Activated naive CD8-positive, alpha-beta T cell (primary cell): ENCODE measurements around the gene HMG20A.

ENCODE experiments used
- H3K27ac Mint-ChIP-seq: one replicate; pipeline ENCODE4 v1.8.0; 2021; ENCODE audit warnings: mixed read lengths
- H3K27me3 Mint-ChIP-seq: one replicate; pipeline ENCODE4 v1.8.0; 2021; ENCODE audit warnings: mixed read lengths
- H3K36me3 Mint-ChIP-seq: one replicate; pipeline ENCODE4 v1.8.0; 2021; ENCODE audit warnings: mixed read lengths
- H3K4me1 Mint-ChIP-seq: one replicate; pipeline ENCODE4 v1.8.0; 2021; ENCODE audit warnings: low read depth, mixed read lengths
- H3K4me3 Mint-ChIP-seq: one replicate; pipeline ENCODE4 v1.8.0; 2021; ENCODE audit warnings: mild to moderate bottlenecking, mixed read lengths
- H3K9me3 Mint-ChIP-seq: one replicate; pipeline ENCODE4 v1.8.0; 2021; ENCODE audit warnings: low read depth, mixed read lengths

Gene HMG20A

GRCh38 chr15:77470235-77470634, 49.5 kb downstream of the HMG20A start:
- Mint-ChIP-seq H3K27me3 (no peaks in the 10 kb centered on the region), H3K36me3 (peaks cover 16% of the 10 kb centered on the region), H3K4me3 (no peak overlapping the region), H3K27ac (no peak overlapping the region), H3K4me1 (no peaks in the 10 kb centered on the region), H3K9me3 (no peaks in the 10 kb centered on the region)

GRCh38 chr15:77473328-77473727, 52.6 kb downstream of the HMG20A start:
- Mint-ChIP-seq H3K36me3 (peaks cover 9% of the 10 kb centered on the region), H3K27ac (no peak overlapping the region), H3K9me3 (no peaks in the 10 kb centered on the region)

DNA sequence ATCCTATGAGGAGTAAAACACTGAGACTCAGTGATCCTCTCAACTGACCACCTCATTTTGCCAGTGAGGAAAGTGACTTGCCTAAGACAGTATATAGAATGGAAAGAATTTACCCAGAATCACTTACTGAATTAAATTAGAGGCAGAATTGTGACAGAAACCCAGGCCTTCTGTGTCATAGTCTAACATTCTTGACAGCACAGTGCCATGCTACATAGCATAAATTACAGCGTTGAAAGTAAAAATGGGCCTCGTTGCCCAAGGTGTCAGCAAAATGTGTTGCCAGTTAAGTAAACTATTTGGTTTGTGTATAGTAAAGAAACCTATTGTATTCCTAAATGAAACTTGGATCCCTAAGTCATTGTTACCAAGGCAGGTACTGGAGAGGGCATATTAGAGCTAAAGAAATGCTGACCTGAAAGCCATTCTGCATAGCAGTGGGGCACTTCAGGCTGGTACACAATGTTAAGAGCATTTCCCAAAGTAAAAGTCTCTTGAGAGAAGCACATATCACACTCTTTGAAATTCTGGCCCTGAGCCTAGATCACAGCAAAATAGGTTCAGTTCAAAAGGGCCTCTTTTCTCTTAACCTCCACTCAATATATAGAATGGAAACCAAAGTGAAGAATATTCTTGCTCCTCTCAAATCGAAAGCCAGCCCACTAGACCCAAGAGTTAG, 53.8 kb downstream of the HMG20A start:
- H3K36me3 Mint-ChIP-seq, result peaks cover 13% of the 10 kb centered on the region
- H3K27ac Mint-ChIP-seq, result no peak overlapping the region

More at GRCh38 chr15:77473328-77473727, 52.6 kb downstream of the HMG20A start:
- no peaks in the 10 kb centered on the region for H3K4me1 Mint-ChIP-seq
- no peaks in the 10 kb centered on the region for H3K27me3 Mint-ChIP-seq
- H3K4me3 Mint-ChIP-seq, result no peak overlapping the region

GRCh38 chr15:77475001-77475400, 54.3 kb downstream of the HMG20A start:
- H3K9me3 Mint-ChIP-seq, result no peaks in the 10 kb centered on the region
- peaks cover 3% of the 10 kb centered on the region for H3K4me1 Mint-ChIP-seq
- no peak overlapping the region for H3K4me3 Mint-ChIP-seq
- H3K27me3 Mint-ChIP-seq, result no peaks in the 10 kb centered on the region
- H3K27ac Mint-ChIP-seq, result no peak overlapping the region
- peaks cover 13% of the 10 kb centered on the region for H3K36me3 Mint-ChIP-seq

More for the DNA sequence above, 53.8 kb downstream of the HMG20A start:
- Mint-ChIP-seq H3K4me3 (no peak overlapping the region), H3K4me1 (peaks cover 3% of the 10 kb centered on the region), H3K27me3 (no peaks in the 10 kb centered on the region), H3K9me3 (no peaks in the 10 kb centered on the region)

GRCh38 chr15:77475898-77476297, 55.2 kb downstream of the HMG20A start:
- Mint-ChIP-seq H3K4me1 (peaks cover 3% of the 10 kb centered on the region), H3K27ac (no peak overlapping the region), H3K27me3 (no peaks in the 10 kb centered on the region), H3K9me3 (no peaks in the 10 kb centered on the region), H3K4me3 (no peak overlapping the region), H3K36me3 (peaks cover 9% of the 10 kb centered on the region)

GRCh38 chr15:77476995-77477394, 56.3 kb downstream of the HMG20A start:
- H3K4me1 Mint-ChIP-seq, result peaks cover 3% of the 10 kb centered on the region
- peaks cover 9% of the 10 kb centered on the region for H3K36me3 Mint-ChIP-seq
- no peak overlapping the region for H3K27ac Mint-ChIP-seq
- no peaks in the 10 kb centered on the region for H3K27me3 Mint-ChIP-seq
- H3K4me3 Mint-ChIP-seq, result no peak overlapping the region
- H3K9me3 Mint-ChIP-seq, result no peaks in the 10 kb centered on the region

GRCh38 chr15:77478051-77478450, 57.4 kb downstream of the HMG20A start:
- H3K27ac Mint-ChIP-seq, result no peak overlapping the region
- peaks cover 6% of the 10 kb centered on the region for H3K36me3 Mint-ChIP-seq
- H3K4me3 Mint-ChIP-seq, result no peak overlapping the region
- peaks cover 3% of the 10 kb centered on the region for H3K4me1 Mint-ChIP-seq
- no peaks in the 10 kb centered on the region for H3K27me3 Mint-ChIP-seq
- H3K9me3 Mint-ChIP-seq, result no peaks in the 10 kb centered on the region

DNA sequence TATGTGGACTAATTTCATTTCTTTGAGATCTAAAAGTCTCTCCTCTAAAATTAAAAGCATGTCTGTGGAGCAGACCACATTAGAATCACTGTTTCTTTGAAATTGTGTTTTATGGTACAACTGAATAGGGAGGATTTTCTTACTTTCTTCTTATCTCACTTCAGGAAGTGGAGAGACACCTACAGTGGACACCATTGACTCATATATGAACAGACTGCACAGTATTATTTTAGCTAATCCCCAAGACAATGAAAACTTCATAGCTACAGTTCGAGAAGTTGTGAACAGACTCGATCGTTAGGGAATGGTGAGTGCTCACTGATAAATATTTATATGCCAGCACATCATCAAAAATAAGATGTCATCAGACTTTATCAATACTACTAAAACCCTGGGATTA, 58.3 kb downstream of the HMG20A start:
- H3K9me3 Mint-ChIP-seq, result no peaks in the 10 kb centered on the region
- no peaks in the 10 kb centered on the region for H3K27me3 Mint-ChIP-seq
- H3K27ac Mint-ChIP-seq, result peak overlapping the region; percentile 22
- peaks cover 3% of the 10 kb centered on the region for H3K4me1 Mint-ChIP-seq
- H3K4me3 Mint-ChIP-seq, result no peak overlapping the region
- peaks cover 8% of the 10 kb centered on the region for H3K36me3 Mint-ChIP-seq

- peaks cover 11% of the 10 kb centered on the region for H3K36me3 Mint-ChIP-seq
- H3K4me3 Mint-ChIP-seq, result no peak overlapping the region
- H3K4me1 Mint-ChIP-seq, result peaks cover 4% of the 10 kb centered on the region
- peak overlapping the region; percentile 64 for H3K27ac Mint-ChIP-seq
- H3K9me3 Mint-ChIP-seq, result no peaks in the 10 kb centered on the region
- no peaks in the 10 kb centered on the region for H3K27me3 Mint-ChIP-seq
These were observed 60.4 kb downstream of the HMG20A start for GRCh38 chr15:77480859-77481633.

DNA sequence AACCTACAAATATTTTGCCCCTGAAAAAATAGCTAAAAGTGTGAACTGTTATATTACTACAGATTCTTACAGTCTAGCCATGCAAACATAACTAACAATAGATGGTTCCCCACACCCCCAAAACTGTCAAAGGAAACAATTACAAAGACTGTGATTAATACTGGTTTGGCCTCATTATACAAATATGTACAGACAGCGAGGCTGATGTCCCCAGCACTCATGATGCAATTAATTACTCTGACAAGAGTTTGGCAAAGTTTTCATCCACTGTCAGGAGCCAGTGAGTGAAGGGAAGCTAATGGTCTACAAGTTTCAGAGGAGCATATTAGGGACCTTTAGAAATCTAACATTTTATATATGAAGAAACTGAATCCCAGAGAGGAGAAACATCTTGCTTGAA, 61.0 kb downstream of the HMG20A start:
- H3K27me3 Mint-ChIP-seq, result no peaks in the 10 kb centered on the region
- peaks cover 13% of the 10 kb centered on the region for H3K36me3 Mint-ChIP-seq
- H3K27ac Mint-ChIP-seq, result no peak overlapping the region
- peaks cover 7% of the 10 kb centered on the region for H3K4me1 Mint-ChIP-seq
- H3K9me3 Mint-ChIP-seq, result no peaks in the 10 kb centered on the region
- no peak overlapping the region for H3K4me3 Mint-ChIP-seq

DNA sequence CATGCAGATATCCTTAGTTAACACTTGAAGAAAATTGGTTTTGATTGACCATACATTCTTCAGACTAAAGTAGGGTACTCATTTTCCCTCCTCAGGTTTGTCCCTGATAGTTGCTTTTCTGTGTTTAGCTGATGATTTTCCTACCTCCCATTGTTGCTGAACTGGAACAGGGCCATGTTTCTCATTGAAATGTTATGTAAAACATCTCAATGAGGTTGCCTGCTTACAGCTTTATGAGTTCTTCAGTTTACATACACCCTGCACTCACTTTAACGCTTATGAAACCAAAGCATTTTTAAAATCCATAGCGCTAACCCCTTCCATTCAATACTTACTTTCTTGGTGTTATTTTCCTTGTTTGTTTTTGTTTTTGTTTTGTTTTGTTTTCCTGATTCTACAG, 61.9 kb downstream of the HMG20A start:
- H3K36me3 Mint-ChIP-seq, result peaks cover 19% of the 10 kb centered on the region
- no peak overlapping the region for H3K27ac Mint-ChIP-seq

GRCh38 chr15:77483425-77484140, 62.9 kb downstream of the HMG20A start:
- H3K36me3 Mint-ChIP-seq, result peaks cover 21% of the 10 kb centered on the region
- H3K4me1 Mint-ChIP-seq, result peaks cover 25% of the 10 kb centered on the region
- H3K27ac Mint-ChIP-seq, result no peak overlapping the region
- H3K27me3 Mint-ChIP-seq, result no peaks in the 10 kb centered on the region
- no peak overlapping the region for H3K4me3 Mint-ChIP-seq
- no peaks in the 10 kb centered on the region for H3K9me3 Mint-ChIP-seq

More for the DNA sequence above, 61.9 kb downstream of the HMG20A start:
- Mint-ChIP-seq H3K9me3 (no peaks in the 10 kb centered on the region), H3K27me3 (no peaks in the 10 kb centered on the region), H3K4me3 (no peak overlapping the region), H3K4me1 (peaks cover 16% of the 10 kb centered on the region)

GRCh38 chr15:77484994-77485393, 64.3 kb downstream of the HMG20A start:
- H3K27ac Mint-ChIP-seq, result peak overlapping the region; percentile 46
- H3K9me3 Mint-ChIP-seq, result no peaks in the 10 kb centered on the region
- H3K27me3 Mint-ChIP-seq, result no peaks in the 10 kb centered on the region
- no peak overlapping the region for H3K4me3 Mint-ChIP-seq
- H3K36me3 Mint-ChIP-seq, result peaks cover 18% of the 10 kb centered on the region
- peaks cover 22% of the 10 kb centered on the region for H3K4me1 Mint-ChIP-seq

DNA sequence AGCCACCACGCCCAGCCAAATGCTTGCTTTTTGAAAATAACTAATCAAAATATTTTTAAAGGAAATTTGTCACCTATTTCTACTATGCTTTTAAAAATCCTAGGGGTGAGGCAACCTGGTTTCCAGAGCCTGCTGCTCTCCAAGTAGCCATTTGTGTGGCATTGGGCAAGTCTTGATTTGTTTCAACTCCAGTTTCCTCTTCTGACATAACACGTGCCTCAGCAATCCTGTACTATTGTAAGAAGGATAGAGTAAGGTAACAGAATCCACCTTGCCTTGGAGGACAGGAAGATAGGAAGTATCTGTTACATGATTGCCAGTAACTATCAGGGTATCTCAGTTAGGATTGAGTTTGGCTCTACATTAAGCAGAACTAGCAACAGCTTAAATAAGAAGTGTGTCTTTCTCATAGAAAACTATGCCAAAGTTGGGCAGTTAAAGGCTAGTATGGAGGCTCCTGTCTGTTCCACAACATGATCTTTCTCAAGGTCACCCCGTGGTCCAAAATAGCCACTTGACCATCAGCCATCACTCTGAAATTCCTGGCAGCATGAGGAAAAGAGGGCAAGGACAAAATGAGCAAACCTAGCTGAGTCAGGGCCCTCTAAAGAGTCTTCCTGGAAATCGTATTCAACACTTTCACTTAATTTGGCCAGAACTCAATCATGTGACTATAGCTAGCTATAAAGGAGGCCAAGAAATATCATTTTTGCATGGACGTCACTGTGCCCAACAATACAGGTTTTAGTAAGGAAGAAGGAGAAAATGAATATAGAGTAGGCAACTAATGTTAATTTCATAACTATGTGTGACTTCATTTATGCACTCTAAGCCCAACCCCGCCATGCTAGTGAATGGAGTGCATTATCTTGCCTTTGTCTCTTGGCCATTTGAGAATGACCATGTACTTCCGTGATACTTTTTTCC, 66.1 kb downstream of the HMG20A start:
- Mint-ChIP-seq H3K4me1 (peaks cover 24% of the 10 kb centered on the region), H3K27ac (peak overlapping the region; percentile 72), H3K27me3 (no peaks in the 10 kb centered on the region), H3K9me3 (no peaks in the 10 kb centered on the region), H3K4me3 (peak overlapping the region; percentile 9), H3K36me3 (peaks cover 21% of the 10 kb centered on the region)
